Transverse colon (tissue), 4 donors: Measurements from ENCODE around the gene MZT2B. TPM values are rescaled to one million over a fixed set of nuclear protein-coding genes. Genes with fewer than 3 reads are reported as not detected.
"Not testable (repeated sequence)": the region's sequence is repeated elsewhere in the genome, so short reads cannot be mapped to it uniquely, and the experiment has no call there.

Experiments used
- DNase-seq: peaks from one replicate; pipeline ENCODE4 v3.0.0-alpha.2; 2019
- H3K27ac ChIP-seq, 4 donors: fragments of 200-600 bp; sonication (generic); 2 replicates each; pipeline ENCODE4 v1.5.1; 2016 to 2018; ENCODE audit warnings: inconsistent platforms in 4 of 4
- H3K27me3 ChIP-seq: fragments of 200-600 bp; sonication (generic); 2 replicates; pipeline ENCODE4 v1.5.1; 2017; ENCODE audit warnings: inconsistent platforms
- H3K36me3 ChIP-seq, 4 donors: fragments of 200-600 bp; sonication (generic); 2 replicates each; pipeline ENCODE4 v1.5.1; 2017 to 2019; ENCODE audit warnings: inconsistent platforms in 4 of 4
- H3K4me1 ChIP-seq, 4 donors: fragments of 200-600 bp; sonication (generic); 2 replicates each; pipeline ENCODE4 v1.5.1; 2017 to 2020; ENCODE audit warnings: inconsistent platforms in 4 of 4
- H3K4me3 ChIP-seq, 4 donors: fragments of 200-600 bp; sonication (generic); 1 replicate in 1 of 4; 2 replicates in 3 of 4; pipeline versions ENCODE4 v1.5.1 to v1.6.1; 2017 to 2019; ENCODE audit warnings: inconsistent platforms in 4 of 4
- H3K9me3 ChIP-seq, 2 donors: fragments of 200-600 bp; sonication (generic); 2 replicates each; pipeline ENCODE4 v1.5.1; 2017 to 2019; ENCODE audit warnings: inconsistent platforms in 2 of 2
- POLR2A ChIP-seq: fragments of 450-650 bp; IDR thresholded peaks from one replicate; pipeline ENCODE4 v1.6.1; 2016; ENCODE audit warnings: antibody characterized with exemption, mild to moderate bottlenecking, moderate library complexity
- WGBS, 2 donors: methylation state at CpG; one replicate each; pipeline ENCODE4 v1.1.5; 2018; ENCODE audit warnings: low coverage in 1 of 2; 5-methylcytosine and 5-hydroxymethylcytosine counted together
- in situ Hi-C, 4 donors: fragments of 200-750 bp; cut with MboI; loops; one replicate each; pipeline versions ENCODE4 v1.15.0 to v1.15.1; 2017; ENCODE audit warnings: low sequenced_read_pairs in 3 of 4, low pct_ligation_motif_present in 1 of 4, low pct_unique_long_range_greater_than_20kb in 1 of 4
- intact Hi-C: fragments of 100-400 bp; cut with DNase I; formaldehyde crosslinking; loops from one replicate; pipeline ENCODE4 v1.15.1; 2023; ENCODE audit warnings: low total_unique reads
- total RNA-seq, 4 donors: library from RNA; depleted of rRNA; stranded (reverse); fragments of >200 nt; gene quantifications; one replicate each; pipeline ENCODE4 v1.1.0, GENCODE V29; 2016

MZT2B gene
- total RNA-seq, 4 donors from 2014 or later: 50.5 to 144 (median 102) TPM

GRCh38 chr2:130207051-130207450 is 25.0 kb downstream of the MZT2B start:
- 86% methylated on average over 5 to 12 of the region's 13 CpGs for WGBS, 2 donors
- H3K36me3 ChIP-seq, H3K4me3 ChIP-seq, H3K4me1 ChIP-seq, intact Hi-C loops, H3K9me3 ChIP-seq, in situ Hi-C loops, DNase-seq, H3K27me3 ChIP-seq, H3K27ac ChIP-seq: not testable (repeated sequence)

GRCh38 chr2:130219147-130219546 is 37.1 kb downstream of the MZT2B start:
- intact Hi-C loops, H3K27ac ChIP-seq, H3K4me3 ChIP-seq, DNase-seq, in situ Hi-C loops, H3K4me1 ChIP-seq, H3K9me3 ChIP-seq, H3K36me3 ChIP-seq: not testable (repeated sequence)
- 96% methylated on average over 2 of the region's 2 CpGs; no CpG with 5 or more reads in 1 of the 2 donors for WGBS, 2 donors
- peaks cover 14% of the 10 kb centered on the region for H3K27me3 ChIP-seq

- H3K27ac ChIP-seq, intact Hi-C loops, in situ Hi-C loops, H3K27me3 ChIP-seq, DNase-seq, H3K4me1 ChIP-seq, H3K4me3 ChIP-seq, H3K9me3 ChIP-seq, H3K36me3 ChIP-seq: not testable (repeated sequence)
- WGBS, 2 donors: 22% methylated on average over 1 of the region's 1 CpG; no CpG with 5 or more reads in 1 of the 2 donors
Observed at GRCh38 chr2:130220505-130220904, 38.4 kb downstream of the MZT2B start.

GRCh38 chr2:130222523-130222922 is 40.5 kb downstream of the MZT2B start:
- WGBS, 2 donors: 31 to 60% methylated on average over 4 of the region's 4 CpGs
- H3K4me1 ChIP-seq, DNase-seq, H3K27me3 ChIP-seq, H3K36me3 ChIP-seq, H3K9me3 ChIP-seq, H3K4me3 ChIP-seq, in situ Hi-C loops, intact Hi-C loops, H3K27ac ChIP-seq: not testable (repeated sequence)

DNA sequence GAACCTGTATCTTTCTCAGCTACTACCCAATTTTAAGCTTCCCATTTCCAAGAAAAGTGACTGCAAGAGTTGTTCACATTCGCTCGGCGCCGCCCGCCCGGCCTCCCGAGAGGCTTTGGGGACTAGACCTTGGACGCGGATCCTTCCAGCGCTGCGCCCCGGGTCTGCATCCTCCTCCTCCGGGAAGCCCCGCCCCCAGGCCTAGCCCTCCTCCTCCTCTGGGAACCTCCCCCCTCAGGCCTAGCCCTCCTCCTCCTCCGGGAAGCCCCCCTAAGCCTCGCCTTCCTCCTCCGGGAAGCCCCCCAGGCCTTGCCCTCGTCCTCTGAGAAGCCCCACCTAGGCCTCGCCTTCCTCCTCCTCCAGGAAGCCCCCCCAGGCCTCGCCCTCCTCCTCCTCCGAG is 45.9 kb downstream of the MZT2B start:
- intact Hi-C loops, H3K36me3 ChIP-seq, H3K4me1 ChIP-seq, in situ Hi-C loops, H3K4me3 ChIP-seq, H3K9me3 ChIP-seq, DNase-seq, H3K27ac ChIP-seq, H3K27me3 ChIP-seq: not testable (repeated sequence)
- 90 to 92% methylated on average over 9 to 19 of the region's 21 CpGs for WGBS, 2 donors

- in situ Hi-C loops: not testable (repeated sequence)
Observed at GRCh38 chr2:130228467-130229160, 46.6 kb downstream of the MZT2B start.

GRCh38 chr2:130229161-130229510 is 47.1 kb downstream of the MZT2B start:
- intact Hi-C loops, H3K27me3 ChIP-seq, in situ Hi-C loops, H3K4me1 ChIP-seq, DNase-seq, H3K27ac ChIP-seq, H3K9me3 ChIP-seq, H3K36me3 ChIP-seq: not testable (repeated sequence)
- peak; percentile 27 for TF ChIP-seq POLR2A
- 81% methylated on average over 48 of the region's 48 CpGs; no CpG with 5 or more reads in 1 of the 2 donors for WGBS, 2 donors
- H3K4me3 ChIP-seq: peak overlapping the region in 2 of 4 donors; percentile 17 to 32

More at GRCh38 chr2:130228467-130229160, 46.6 kb downstream of the MZT2B start:
- H3K4me3 ChIP-seq: peak overlapping the region in 2 of 4 donors; percentile 17 to 32
- H3K4me1 ChIP-seq, H3K9me3 ChIP-seq, intact Hi-C loops, H3K36me3 ChIP-seq, H3K27me3 ChIP-seq, H3K27ac ChIP-seq, DNase-seq: not testable (repeated sequence)
- WGBS, 2 donors: 91% methylated on average over 47 of the region's 69 CpGs; no CpG with 5 or more reads in 1 of the 2 donors

DNA sequence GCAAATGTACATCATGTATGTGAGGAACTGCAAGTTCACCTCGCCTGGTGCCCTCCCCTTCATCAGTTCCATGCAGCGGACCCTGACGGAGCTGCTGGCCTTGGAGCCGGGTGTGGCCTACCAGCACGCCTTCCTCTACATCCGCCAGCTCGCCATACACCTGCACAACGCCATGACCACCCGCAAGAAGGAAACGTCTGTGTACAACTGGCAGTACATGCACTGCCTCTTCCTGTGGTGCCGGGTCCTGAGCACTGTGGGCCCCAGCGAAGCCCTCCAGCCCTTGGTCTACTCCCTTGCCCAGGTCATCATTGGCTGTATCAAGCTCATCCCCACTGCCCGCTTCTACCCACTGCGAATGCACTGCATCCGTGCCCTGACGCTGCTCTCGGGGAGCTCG is 48.3 kb downstream of the MZT2B start:
- H3K9me3 ChIP-seq, H3K36me3 ChIP-seq, intact Hi-C loops, H3K27ac ChIP-seq, DNase-seq, H3K4me3 ChIP-seq, H3K27me3 ChIP-seq, H3K4me1 ChIP-seq, in situ Hi-C loops: not testable (repeated sequence)
- 77 to 87% methylated on average over 5 to 12 of the region's 18 CpGs for WGBS, 2 donors

DNA sequence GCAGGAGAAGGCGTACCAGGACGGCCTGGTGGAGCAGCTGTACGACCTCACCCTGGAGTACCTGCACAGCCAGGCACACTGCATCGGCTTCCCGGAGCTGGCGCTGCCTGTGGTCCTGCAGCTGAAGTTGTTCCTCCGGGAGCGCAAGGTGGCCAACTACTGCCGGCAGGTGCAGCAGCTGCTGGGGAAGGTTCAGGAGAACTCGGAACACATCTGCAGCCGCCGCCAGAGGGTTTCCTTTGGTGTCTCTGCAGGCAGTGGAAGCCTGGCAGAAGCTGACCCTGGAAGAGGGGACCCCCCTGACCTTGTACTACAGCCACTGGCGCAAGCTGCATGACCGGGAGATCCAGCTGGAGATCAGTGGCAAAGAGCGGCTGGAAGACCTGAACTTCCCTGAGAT is 48.8 kb downstream of the MZT2B start:
- H3K27me3 ChIP-seq, H3K4me1 ChIP-seq, DNase-seq, H3K9me3 ChIP-seq, H3K27ac ChIP-seq, in situ Hi-C loops, H3K4me3 ChIP-seq, H3K36me3 ChIP-seq, intact Hi-C loops: not testable (repeated sequence)
- WGBS, 2 donors: 90 to 98% methylated on average over 5 to 15 of the region's 15 CpGs
